K562 (cell line): ENCODE measurements around the gene BCAS1. TPM values are rescaled to one million over a fixed set of nuclear protein-coding genes. Genes with fewer than 3 reads are reported as not detected.

Experiments
- ATAC-seq: fragments of 200-7000 bp; cut with Tn5 transposase; 3 replicates; pipeline ENCODE4 v1.9.1; 2020; ENCODE audit warnings: moderate library complexity
- BruUV-seq: library from RNA; stranded (reverse); fragments of 400-500 nt; replicated peaks from 2 replicates; lab custom pipeline; 2021; lab: Mats Ljungman, UMichigan
- CTCF ChIA-PET: fragments of 300-600 bp; formaldehyde crosslinking; extraction: SDS; loops from one replicate; lab custom pipeline; 2021; ENCODE audit warnings: low intra/inter-chr PET ratio; lab: Yijun Ruan, JAX
- POLR2A ChIA-PET: fragments of 300-600, 350-650 bp; sonication (Branson Sonifier 250); formaldehyde crosslinking; extraction: SDS; loops from one replicate; lab custom pipeline; 2021; ENCODE audit warnings: antibody characterized with exemption, inconsistent platforms; lab: Yijun Ruan, JAX
- DNase-seq, 4 experiments: peaks; one replicate each; pipeline versions ENCODE4 v3.0.0 to v3.0.0-alpha.2; 2011 to 2018; ENCODE audit warnings: low spot score in 3 of 4, mixed read lengths in 3 of 4; ENCODE audit errors: extremely low read depth in 1 of 4
- FAIRE-seq: peaks from 2 replicates; lab custom pipeline; 2011; peaks lifted over from hg19 to GRCh38; lab: Jason Lieb, UNC
- H2AFZ ChIP-seq: 2 replicates; pipeline ENCODE4 v1.6.0; 2011; ENCODE audit warnings: low read depth, low read length, control low read depth, inconsistent platforms
- H3K27ac ChIP-seq: fragments of 200-600 bp; 3 replicates; pipeline ENCODE4 v1.8.0; 2011; ENCODE audit warnings: low read depth, mild to moderate bottlenecking, control low read depth, inconsistent platforms, low read length, moderate library complexity, mixed read lengths; ENCODE audit errors: extremely low read depth
- H3K27me3 ChIP-seq, 2 experiments: fragments of 300-600 bp in 1 of 2; 2 replicates in 1 of 2; 3 replicates in 1 of 2; pipeline versions ENCODE4 v1.6.0 to v1.8.0; 2011; ENCODE audit warnings: inconsistent platforms in 2 of 2, low read length in 2 of 2, mild to moderate bottlenecking in 1 of 2, mixed read lengths in 1 of 2, moderate library complexity in 1 of 2; ENCODE audit not compliant: control insufficient read depth in 2 of 2, insufficient read depth in 2 of 2
- H3K36me3 ChIP-seq: fragments of 300-600 bp; 3 replicates; pipeline ENCODE4 v1.8.0; 2011; ENCODE audit warnings: mild to moderate bottlenecking, low read length, inconsistent platforms; ENCODE audit not compliant: control insufficient read depth, insufficient read depth
- H3K4me1 ChIP-seq, 2 experiments: fragments of 200-600 bp in 1 of 2; replicated peaks in 1 of 2; 2 replicates in 1 of 2; 3 replicates in 1 of 2; pipeline versions ENCODE4 v1.5.1 to v1.8.0; 2011; ENCODE audit warnings: inconsistent platforms in 2 of 2, low read length in 2 of 2, mild to moderate bottlenecking in 1 of 2, mixed read lengths in 1 of 2, moderate library complexity in 1 of 2; ENCODE audit not compliant: control insufficient read depth in 2 of 2, insufficient read depth in 2 of 2
- H3K4me2 ChIP-seq: 2 replicates; pipeline ENCODE4 v1.6.1; 2011; ENCODE audit warnings: low read length, control low read depth, inconsistent platforms, mixed read lengths; ENCODE audit not compliant: insufficient read depth
- H3K4me3 ChIP-seq: fragments of 200-600 bp; sonication (generic), shearing (Covaris generic); 2 replicates; pipeline ENCODE4 v1.5.1; 2016; ENCODE audit warnings: control low read depth, inconsistent platforms
- H3K79me2 ChIP-seq: fragments of 200-600 bp; 3 replicates; pipeline ENCODE4 v1.8.0; 2011; ENCODE audit warnings: low read length, inconsistent platforms; ENCODE audit not compliant: control insufficient read depth, insufficient read depth
- H3K9ac ChIP-seq, 2 experiments: 2 replicates each; pipeline versions ENCODE4 v1.6.0 to v1.6.1; 2011; ENCODE audit warnings: low read depth in 2 of 2, low read length in 2 of 2, control low read depth in 1 of 2, inconsistent platforms in 1 of 2, mild to moderate bottlenecking in 1 of 2, mixed read lengths in 1 of 2; ENCODE audit not compliant: insufficient read depth in 1 of 2
- H3K9me1 ChIP-seq: one replicate; pipeline ENCODE4 v1.6.0; 2011; ENCODE audit warnings: inconsistent platforms, mild to moderate bottlenecking, low read length, moderate library complexity; ENCODE audit not compliant: control insufficient read depth, insufficient read depth
- H3K9me3 ChIP-seq: replicated peaks from 2 replicates; pipeline ENCODE4 v1.5.1; 2011; ENCODE audit warnings: low read depth, low read length, inconsistent platforms; ENCODE audit not compliant: control insufficient read depth, insufficient read depth
- H4K20me1 ChIP-seq: replicated peaks from 2 replicates; pipeline ENCODE4 v1.6.1; 2011; ENCODE audit warnings: low read length, inconsistent platforms, mixed read lengths; ENCODE audit not compliant: control insufficient read depth, insufficient read depth
- RBM25 ChIP-seq: fragments of 200-400 bp; formaldehyde crosslinking; IDR thresholded peaks from 2 replicates; pipeline ENCODE4 v1.6.1; 2018; ENCODE audit warnings: low read length, low read depth, moderate library complexity; ENCODE audit not compliant: severe bottlenecking
- WGBS: fragments of 100-300 bp; shearing (Covaris generic); methylation state at CpG from one replicate; pipeline ENCODE4 v1.1.6; 2016; ENCODE audit warnings: low coverage, mixed read lengths; ENCODE audit not compliant: insufficient coverage; ENCODE audit errors: missing lambda C conversion rate; 5-methylcytosine and 5-hydroxymethylcytosine counted together
- in situ Hi-C: fragments of 300-500 bp; cut with MboI; formaldehyde crosslinking; loops from 4 replicates; pipeline ENCODE4 v1.15.0; 2018; ENCODE audit warnings: inconsistent platforms, mixed read lengths
- intact Hi-C: fragments of 100-400 bp; cut with micrococcal nuclease; formaldehyde crosslinking; loops from 2 replicates; pipeline ENCODE4 v1.14.2; 2022
- polyA plus RNA-seq, 8 experiments: library from polyadenylated mRNA; depleted of rRNA in 4 of 8; stranded (reverse) in 5 of 8; unstranded in 3 of 8; fragments of >200 nt; fragmentation: Nextera tagmentation in 2 of 8; fragmentation: Illumina TruSeq in 1 of 8; extraction: Ambion mirVana in 2 of 8; extraction: Trizol in 1 of 8; gene quantifications; 2 replicates each; pipeline versions ENCODE4 v1.2.1 to v1.2.3, GENCODE V29; 2011 to 2014; ENCODE audit warnings: inconsistent platforms in 1 of 8, missing spikeins in 1 of 8
- total RNA-seq, 7 experiments: library from RNA; depleted of rRNA in 6 of 7; stranded (reverse); fragments of >200 nt in 6 of 7; fragmentation: Illumina TruSeq in 2 of 7; extraction: Trizol in 2 of 7; gene quantifications; 2 replicates each; pipeline versions ENCODE4 v1.2.1 to v1.2.3, GENCODE V29; 2011 to 2021; ENCODE audit warnings: low replicate concordance in 1 of 7
- TF ChIP-seq, protein P1 (sequence below), 2 experiments: fragments of 450-650 bp in 1 of 2; sonication (generic) in 1 of 2; formaldehyde crosslinking in 1 of 2; IDR thresholded peaks in 1 of 2; conservative IDR thresholded peaks in 1 of 2; 2 replicates each; pipeline versions ENCODE4 v1.6.1 to v1.8.1; 2016 to 2023; ENCODE audit warnings: mild to moderate bottlenecking in 2 of 2, moderate library complexity in 2 of 2, inconsistent platforms in 1 of 2, missing genetic modification reagents in 1 of 2
- TF ChIP-seq, protein P2 (sequence below), 3 experiments: fragments of 200-800 bp in 1 of 3; fragments of 250-450 bp in 1 of 3; fragments of 450-650 bp in 1 of 3; sonication (Bioruptor Pico) in 1 of 3; sonication (Bioruptor generic) in 1 of 3; formaldehyde crosslinking in 1 of 3; IDR thresholded peaks; 2 replicates each; pipeline versions ENCODE4 v1.6.1 to v1.8.0; 2016 to 2022; ENCODE audit warnings: mild to moderate bottlenecking in 2 of 3, missing genetic modification characterization in 2 of 3, missing compliant biosample characterization in 1 of 3, moderate library complexity in 1 of 3

Gene BCAS1
- total and polyA plus RNA-seq, 9 of the 15 experiments (the other 6 are each of a cell fraction or from before 2014, with no cell fraction given), result 0.18 to 2.3 (median 0.93) TPM

- H3K27me3 ChIP-seq, result peaks cover 5 to 10% of the 10 kb centered on the region in 2 experiments; a peak in 4 of 5 replicates
- FAIRE-seq (no peak), DNase-seq (no peak), ATAC-seq (no peak)
- CTCF ChIA-PET, result no interaction called here
- intact Hi-C loops, result no loop called here
- H2AFZ ChIP-seq, result no peak overlapping the region
- in situ Hi-C loops, result no loop called here
- TF ChIP-seq, protein P1, sequence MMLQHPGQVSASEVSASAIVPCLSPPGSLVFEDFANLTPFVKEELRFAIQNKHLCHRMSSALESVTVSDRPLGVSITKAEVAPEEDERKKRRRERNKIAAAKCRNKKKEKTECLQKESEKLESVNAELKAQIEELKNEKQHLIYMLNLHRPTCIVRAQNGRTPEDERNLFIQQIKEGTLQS (IDR thresholded peaks at IDR 0.05), result no peak
- TF ChIP-seq, protein P1 (CRISPR knock-in tag; conservative IDR thresholded peaks at IDR 0.05), result no peak
- TF ChIP-seq RBM25, result peak; percentile 75
- TF ChIP-seq, protein P2, sequence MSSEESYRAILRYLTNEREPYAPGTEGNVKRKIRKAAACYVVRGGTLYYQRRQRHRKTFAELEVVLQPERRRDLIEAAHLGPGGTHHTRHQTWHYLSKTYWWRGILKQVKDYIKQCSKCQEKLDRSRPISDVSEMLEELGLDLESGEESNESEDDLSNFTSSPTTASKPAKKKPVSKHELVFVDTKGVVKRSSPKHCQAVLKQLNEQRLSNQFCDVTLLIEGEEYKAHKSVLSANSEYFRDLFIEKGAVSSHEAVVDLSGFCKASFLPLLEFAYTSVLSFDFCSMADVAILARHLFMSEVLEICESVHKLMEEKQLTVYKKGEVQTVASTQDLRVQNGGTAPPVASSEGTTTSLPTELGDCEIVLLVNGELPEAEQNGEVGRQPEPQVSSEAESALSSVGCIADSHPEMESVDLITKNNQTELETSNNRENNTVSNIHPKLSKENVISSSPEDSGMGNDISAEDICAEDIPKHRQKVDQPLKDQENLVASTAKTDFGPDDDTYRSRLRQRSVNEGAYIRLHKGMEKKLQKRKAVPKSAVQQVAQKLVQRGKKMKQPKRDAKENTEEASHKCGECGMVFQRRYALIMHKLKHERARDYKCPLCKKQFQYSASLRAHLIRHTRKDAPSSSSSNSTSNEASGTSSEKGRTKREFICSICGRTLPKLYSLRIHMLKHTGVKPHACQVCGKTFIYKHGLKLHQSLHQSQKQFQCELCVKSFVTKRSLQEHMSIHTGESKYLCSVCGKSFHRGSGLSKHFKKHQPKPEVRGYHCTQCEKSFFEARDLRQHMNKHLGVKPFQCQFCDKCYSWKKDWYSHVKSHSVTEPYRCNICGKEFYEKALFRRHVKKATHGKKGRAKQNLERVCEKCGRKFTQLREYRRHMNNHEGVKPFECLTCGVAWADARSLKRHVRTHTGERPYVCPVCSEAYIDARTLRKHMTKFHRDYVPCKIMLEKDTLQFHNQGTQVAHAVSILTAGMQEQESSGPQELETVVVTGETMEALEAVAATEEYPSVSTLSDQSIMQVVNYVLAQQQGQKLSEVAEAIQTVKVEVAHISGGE (CRISPR knock-in tag; IDR thresholded peaks at IDR 0.05), result peak in 1 of 3 experiments; percentile 63; a peak in 2 of 6 replicates
- 0% methylated on average over 1 of the region's 1 CpG for WGBS
- POLR2A ChIA-PET, result interaction anchor here (0.7 kb wide), 1 partner anchor 9 kb away, joined by 3 read pairs; no protein-coding TSS in a partner anchor
- H3K9me3 ChIP-seq, result no peaks in the 10 kb centered on the region
- no peak overlapping the region for H3K27ac ChIP-seq
- no peaks in the 10 kb centered on the region for H4K20me1 ChIP-seq
- H3K79me2 ChIP-seq, result no peaks in the 10 kb centered on the region
- no peak overlapping the region for H3K4me2 ChIP-seq
- no TSS peak for BruUV-seq
- H3K9me1 ChIP-seq, result no peaks in the 10 kb centered on the region
- H3K4me1 ChIP-seq, result no peaks in the 10 kb centered on the region; a peak in 1 of 5 replicates
- H3K9ac ChIP-seq, result no peak overlapping the region
- no peaks in the 10 kb centered on the region for H3K36me3 ChIP-seq
- no peak overlapping the region for H3K4me3 ChIP-seq
Measured at GRCh38 chr20:54085425-54085824, 15.0 kb upstream of the BCAS1 start.
